Liver (tissue), 9 donors: Measurements from ENCODE around the gene STK24. TPM values are rescaled to one million over a fixed set of nuclear protein-coding genes. Genes with fewer than 3 reads are reported as not detected.

Source experiments
- DNase-seq: peaks from one replicate; pipeline ENCODE4 v3.0.0-alpha.2; 2017; ENCODE audit warnings: low spot score
- H3K27ac ChIP-seq, 2 donors: one replicate each; pipeline ENCODE4 v1.7.0; 2013; ENCODE audit warnings: inconsistent platforms in 2 of 2, low read length in 2 of 2, control low read depth in 1 of 2, low read depth in 1 of 2, mild to moderate bottlenecking in 1 of 2
- H3K27me3 ChIP-seq, 4 donors: one replicate each; pipeline versions ENCODE4 v1.6.1 to v1.7.0; 2013; ENCODE audit warnings: low read length in 3 of 4, inconsistent platforms in 1 of 4, mild to moderate bottlenecking in 1 of 4, moderate library complexity in 1 of 4; ENCODE audit not compliant: control insufficient read depth in 4 of 4, insufficient read depth in 4 of 4
- H3K36me3 ChIP-seq, 4 donors: one replicate each; pipeline versions ENCODE4 v1.6.1 to v1.7.0; 2013; ENCODE audit warnings: low read length in 3 of 4, mild to moderate bottlenecking in 3 of 4, low read depth in 1 of 4, moderate library complexity in 1 of 4; ENCODE audit not compliant: control insufficient read depth in 4 of 4, insufficient read depth in 3 of 4
- H3K4me1 ChIP-seq, 4 donors: one replicate each; pipeline versions ENCODE4 v1.6.1 to v1.7.0; 2013; ENCODE audit warnings: low read length in 3 of 4, mild to moderate bottlenecking in 3 of 4, moderate library complexity in 1 of 4; ENCODE audit not compliant: control insufficient read depth in 4 of 4, insufficient read depth in 4 of 4
- H3K4me3 ChIP-seq, 3 donors: one replicate each; pipeline versions ENCODE4 v1.6.1 to v1.7.0; 2013; ENCODE audit warnings: low read length in 3 of 3, control low read depth in 1 of 3, low read depth in 1 of 3, mild to moderate bottlenecking in 1 of 3
- H3K9ac ChIP-seq, 2 donors: one replicate each; pipeline ENCODE4 v1.7.0; 2013; ENCODE audit warnings: low read length in 2 of 2, mild to moderate bottlenecking in 2 of 2, moderate library complexity in 2 of 2, control low read depth in 1 of 2, low read depth in 1 of 2
- H3K9me3 ChIP-seq, 4 donors: one replicate each; pipeline versions ENCODE4 v1.6.1 to v1.7.0; 2013; ENCODE audit warnings: low read length in 3 of 4; ENCODE audit not compliant: control insufficient read depth in 4 of 4
- CTCF ChIP-seq: fragments of 150-350 bp; IDR thresholded peaks from 2 replicates; pipeline ENCODE4 v1.5.1; 2017; ENCODE audit warnings: improper control_type of control experiment, low read depth, low read length; ENCODE audit not compliant: missing input control
- EGR1 ChIP-seq, 2 donors: IDR thresholded peaks; 2 replicates each; pipeline ENCODE4 v1.6.1; 2016 to 2018; ENCODE audit warnings: antibody characterized with exemption in 2 of 2, low read depth in 2 of 2
- FOXA1 ChIP-seq: IDR thresholded peaks from 2 replicates; pipeline ENCODE4 v1.6.1; 2016; ENCODE audit warnings: antibody characterized with exemption
- FOXA2 ChIP-seq: IDR thresholded peaks from 2 replicates; pipeline ENCODE4 v1.6.1; 2016; ENCODE audit warnings: antibody characterized with exemption
- GABPA ChIP-seq, 2 donors: IDR thresholded peaks in 1 of 2; conservative IDR thresholded peaks in 1 of 2; 2 replicates each; pipeline ENCODE4 v1.6.1; 2016; ENCODE audit warnings: antibody characterized with exemption in 2 of 2, mild to moderate bottlenecking in 1 of 2, moderate library complexity in 1 of 2
- HNF4A ChIP-seq, 2 donors: conservative IDR thresholded peaks; 2 replicates each; pipeline ENCODE4 v1.6.1; 2016; ENCODE audit warnings: antibody characterized with exemption in 2 of 2, mild to moderate bottlenecking in 2 of 2
- HNF4G ChIP-seq: IDR thresholded peaks from 2 replicates; pipeline ENCODE4 v1.6.1; 2016; ENCODE audit warnings: antibody characterized with exemption
- JUND ChIP-seq, 2 donors: IDR thresholded peaks; 2 replicates each; pipeline ENCODE4 v1.6.1; 2016; ENCODE audit warnings: antibody characterized with exemption in 2 of 2
- NR2F2 ChIP-seq: IDR thresholded peaks from 2 replicates; pipeline ENCODE4 v1.6.1; 2016; ENCODE audit warnings: antibody characterized with exemption
- RAD21 ChIP-seq, 2 donors: IDR thresholded peaks; 2 replicates each; pipeline ENCODE4 v1.6.1; 2016; ENCODE audit warnings: antibody characterized with exemption in 2 of 2, mild to moderate bottlenecking in 2 of 2
- SP1 ChIP-seq: IDR thresholded peaks from 2 replicates; pipeline ENCODE4 v1.6.1; 2018; ENCODE audit warnings: antibody characterized with exemption, mild to moderate bottlenecking
- TAF1 ChIP-seq: conservative IDR thresholded peaks from 2 replicates; pipeline ENCODE4 v1.6.1; 2016; ENCODE audit warnings: antibody characterized with exemption, mild to moderate bottlenecking
- YY1 ChIP-seq: IDR thresholded peaks from 2 replicates; pipeline ENCODE4 v1.6.1; 2016; ENCODE audit warnings: antibody characterized with exemption, mild to moderate bottlenecking
- ZBTB33 ChIP-seq: IDR thresholded peaks from 2 replicates; pipeline ENCODE4 v1.6.1; 2016; ENCODE audit warnings: antibody characterized with exemption
- WGBS: extraction: QIAGEN DNeasy Blood & Tissue Kit; methylation state at CpG from one replicate; pipeline ENCODE4 v1.1.7; 2013; 5-methylcytosine and 5-hydroxymethylcytosine counted together
- polyA plus RNA-seq, 2 donors: library from polyadenylated mRNA; stranded (reverse) in 1 of 2; unstranded in 1 of 2; fragments of 200-250 nt in 1 of 2; fragments of >200 nt in 1 of 2; fragmentation: Nextera tagmentation in 1 of 2; extraction: Ambion mirVana in 1 of 2; gene quantifications; one replicate each; pipeline versions ENCODE4 v1.2.1 to v1.2.3, GENCODE V29; 2013 to 2015
- total RNA-seq, 2 donors: library from RNA; depleted of rRNA; stranded (reverse); fragments of >200 nt; gene quantifications; one replicate each; pipeline ENCODE4 v1.2.3, GENCODE V29; 2014
- TF ChIP-seq, protein P1 (sequence below): IDR thresholded peaks from 2 replicates; pipeline ENCODE4 v1.6.1; 2016; ENCODE audit warnings: antibody characterized with exemption
- TF ChIP-seq, protein P2 (sequence below): IDR thresholded peaks from 2 replicates; pipeline ENCODE4 v1.6.1; 2016; ENCODE audit warnings: antibody characterized with exemption, mild to moderate bottlenecking
- donor health status: healthy.
- donor health status: healthy.
- donor health status: healthy.
- donor health status: healthy.
- donor health status: healthy.

STK24 gene
- total and polyA plus RNA-seq, 4 donors, result 6.4 to 43.3 (median 14.9) TPM

DNA sequence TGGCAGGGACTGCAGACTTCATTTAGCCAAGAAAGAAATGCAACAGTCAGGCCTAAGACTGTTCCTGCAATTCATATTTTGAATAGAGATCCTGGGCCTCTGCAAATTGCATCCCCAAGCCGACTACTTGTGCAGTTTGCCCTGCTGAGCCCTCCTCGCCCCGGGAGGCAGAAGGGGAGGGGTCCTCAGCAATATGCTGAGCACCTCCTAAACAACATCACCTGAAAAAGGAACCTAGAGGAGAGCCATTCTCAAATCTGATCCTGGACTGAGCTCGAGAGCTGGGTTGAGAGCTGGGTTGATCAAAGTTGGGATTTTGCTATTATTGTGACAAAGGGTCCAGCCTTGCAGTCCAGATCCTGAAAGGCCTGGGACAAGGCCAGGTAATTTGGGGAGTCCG is 129.8 kb downstream of the STK24 start:
- Histone ChIP-seq H3K4me3 (no peak overlapping the region), H3K36me3 (peaks cover 3 to 49% (median 24%) of the 10 kb centered on the region in 4 donors), H3K27me3 (no peaks in the 10 kb centered on the region), H3K9ac (no peak overlapping the region), H3K9me3 (no peaks in the 10 kb centered on the region), H3K27ac (no peak overlapping the region), H3K4me1 (peaks cover 0 to 8% (median 0%) of the 10 kb centered on the region in 4 donors)
- 97% methylated on average over 5 of the region's 5 CpGs for WGBS
- TF ChIP-seq TAF1 (no peak), FOXA1 (no peak), HNF4A (conservative IDR thresholded peaks at IDR 0.05) (no peak)
- no peak for DNase-seq

GRCh38 chr13:98446234-98446621 is 130.7 kb downstream of the STK24 start:
- WGBS, result 91% methylated on average over 11 of the region's 11 CpGs
- no peak overlapping the region for H3K27ac ChIP-seq
- TF ChIP-seq HNF4G, result no peak
- TF ChIP-seq EGR1 (IDR thresholded peaks at IDR 0.05; ENCODE audit: low read depth in 2 of 2), result no peak
- TF ChIP-seq CTCF, result no peak
- TF ChIP-seq ZBTB33, result no peak
- TF ChIP-seq JUND (IDR thresholded peaks at IDR 0.05), result no peak
- TF ChIP-seq TAF1, result no peak
- TF ChIP-seq HNF4A (conservative IDR thresholded peaks at IDR 0.05), result no peak
- TF ChIP-seq RAD21 (IDR thresholded peaks at IDR 0.05), result no peak
- TF ChIP-seq NR2F2, result no peak
- no peak for TF ChIP-seq YY1
- TF ChIP-seq, protein P1, sequence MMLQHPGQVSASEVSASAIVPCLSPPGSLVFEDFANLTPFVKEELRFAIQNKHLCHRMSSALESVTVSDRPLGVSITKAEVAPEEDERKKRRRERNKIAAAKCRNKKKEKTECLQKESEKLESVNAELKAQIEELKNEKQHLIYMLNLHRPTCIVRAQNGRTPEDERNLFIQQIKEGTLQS, result no peak
- no peak for TF ChIP-seq FOXA2
- TF ChIP-seq SP1, result no peak
- no peak for TF ChIP-seq FOXA1
- TF ChIP-seq, protein P2, sequence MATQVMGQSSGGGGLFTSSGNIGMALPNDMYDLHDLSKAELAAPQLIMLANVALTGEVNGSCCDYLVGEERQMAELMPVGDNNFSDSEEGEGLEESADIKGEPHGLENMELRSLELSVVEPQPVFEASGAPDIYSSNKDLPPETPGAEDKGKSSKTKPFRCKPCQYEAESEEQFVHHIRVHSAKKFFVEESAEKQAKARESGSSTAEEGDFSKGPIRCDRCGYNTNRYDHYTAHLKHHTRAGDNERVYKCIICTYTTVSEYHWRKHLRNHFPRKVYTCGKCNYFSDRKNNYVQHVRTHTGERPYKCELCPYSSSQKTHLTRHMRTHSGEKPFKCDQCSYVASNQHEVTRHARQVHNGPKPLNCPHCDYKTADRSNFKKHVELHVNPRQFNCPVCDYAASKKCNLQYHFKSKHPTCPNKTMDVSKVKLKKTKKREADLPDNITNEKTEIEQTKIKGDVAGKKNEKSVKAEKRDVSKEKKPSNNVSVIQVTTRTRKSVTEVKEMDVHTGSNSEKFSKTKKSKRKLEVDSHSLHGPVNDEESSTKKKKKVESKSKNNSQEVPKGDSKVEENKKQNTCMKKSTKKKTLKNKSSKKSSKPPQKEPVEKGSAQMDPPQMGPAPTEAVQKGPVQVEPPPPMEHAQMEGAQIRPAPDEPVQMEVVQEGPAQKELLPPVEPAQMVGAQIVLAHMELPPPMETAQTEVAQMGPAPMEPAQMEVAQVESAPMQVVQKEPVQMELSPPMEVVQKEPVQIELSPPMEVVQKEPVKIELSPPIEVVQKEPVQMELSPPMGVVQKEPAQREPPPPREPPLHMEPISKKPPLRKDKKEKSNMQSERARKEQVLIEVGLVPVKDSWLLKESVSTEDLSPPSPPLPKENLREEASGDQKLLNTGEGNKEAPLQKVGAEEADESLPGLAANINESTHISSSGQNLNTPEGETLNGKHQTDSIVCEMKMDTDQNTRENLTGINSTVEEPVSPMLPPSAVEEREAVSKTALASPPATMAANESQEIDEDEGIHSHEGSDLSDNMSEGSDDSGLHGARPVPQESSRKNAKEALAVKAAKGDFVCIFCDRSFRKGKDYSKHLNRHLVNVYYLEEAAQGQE, result no peak
- TF ChIP-seq GABPA (IDR thresholded peaks at IDR 0.05 in 1 of 2, conservative IDR thresholded peaks at IDR 0.05 in 1 of 2), result no peak
- H3K4me1 ChIP-seq, result peaks cover 0 to 8% (median 0%) of the 10 kb centered on the region in 4 donors
- no peak overlapping the region for H3K4me3 ChIP-seq
- no peaks in the 10 kb centered on the region for H3K27me3 ChIP-seq
- no peak overlapping the region for H3K9ac ChIP-seq
- H3K36me3 ChIP-seq, result peaks cover 3 to 50% (median 27%) of the 10 kb centered on the region in 4 donors
- H3K9me3 ChIP-seq, result no peaks in the 10 kb centered on the region
- no peak for DNase-seq
